ENCODE data around the gene CDC14B. TPM values are rescaled to one million over a fixed set of nuclear protein-coding genes. Genes with fewer than 3 reads are reported as not detected.

Gene CDC14B
- total RNA-seq, 4 donors from 2014 or later: 9.7 to 40.5 (median 20.6) TPM

DNA sequence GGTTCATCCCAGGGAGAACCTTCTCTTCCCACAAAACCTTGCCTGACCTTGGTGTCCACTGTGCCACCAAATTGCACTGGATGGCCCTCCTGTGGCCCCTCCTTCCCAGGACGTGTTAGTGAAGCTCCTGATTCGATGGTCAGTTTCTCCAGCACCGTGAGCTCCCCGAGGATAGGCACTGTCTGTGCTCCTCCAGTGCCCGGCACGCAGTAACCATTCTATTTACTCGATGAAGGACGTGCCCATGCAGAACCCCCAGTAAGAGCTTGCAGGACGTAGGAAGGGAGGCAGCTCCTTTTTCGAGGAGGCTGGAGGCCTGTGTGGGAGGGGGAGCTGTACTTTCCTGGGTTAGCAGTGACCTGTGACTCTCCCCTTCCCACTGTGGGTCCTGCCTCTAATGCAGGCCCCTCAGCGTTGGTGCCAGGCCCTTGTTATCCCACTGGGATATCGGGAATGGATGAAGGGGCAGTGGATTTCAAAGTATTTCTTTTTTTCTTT is 130.1 kb downstream of the CDC14B start:
- no peaks in the 10 kb centered on the region for H3K27me3 ChIP-seq
- no peaks in the 10 kb centered on the region for H3K4me1 ChIP-seq
- H3K36me3 ChIP-seq: no peaks in the 10 kb centered on the region
- DNase-seq: no peak
- H3K9me3 ChIP-seq: no peaks in the 10 kb centered on the region
- H3K27ac ChIP-seq: no peak overlapping the region
- intact Hi-C loops (cut with DNase I; ENCODE audit: low total_unique reads): no loop called here
- no peak overlapping the region for H3K4me3 ChIP-seq
- TF ChIP-seq POLR2A (IDR thresholded peaks at IDR 0.05): no peak
- TF ChIP-seq, protein P1, sequence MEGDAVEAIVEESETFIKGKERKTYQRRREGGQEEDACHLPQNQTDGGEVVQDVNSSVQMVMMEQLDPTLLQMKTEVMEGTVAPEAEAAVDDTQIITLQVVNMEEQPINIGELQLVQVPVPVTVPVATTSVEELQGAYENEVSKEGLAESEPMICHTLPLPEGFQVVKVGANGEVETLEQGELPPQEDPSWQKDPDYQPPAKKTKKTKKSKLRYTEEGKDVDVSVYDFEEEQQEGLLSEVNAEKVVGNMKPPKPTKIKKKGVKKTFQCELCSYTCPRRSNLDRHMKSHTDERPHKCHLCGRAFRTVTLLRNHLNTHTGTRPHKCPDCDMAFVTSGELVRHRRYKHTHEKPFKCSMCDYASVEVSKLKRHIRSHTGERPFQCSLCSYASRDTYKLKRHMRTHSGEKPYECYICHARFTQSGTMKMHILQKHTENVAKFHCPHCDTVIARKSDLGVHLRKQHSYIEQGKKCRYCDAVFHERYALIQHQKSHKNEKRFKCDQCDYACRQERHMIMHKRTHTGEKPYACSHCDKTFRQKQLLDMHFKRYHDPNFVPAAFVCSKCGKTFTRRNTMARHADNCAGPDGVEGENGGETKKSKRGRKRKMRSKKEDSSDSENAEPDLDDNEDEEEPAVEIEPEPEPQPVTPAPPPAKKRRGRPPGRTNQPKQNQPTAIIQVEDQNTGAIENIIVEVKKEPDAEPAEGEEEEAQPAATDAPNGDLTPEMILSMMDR (IDR thresholded peaks at IDR 0.05): no peak

DNA sequence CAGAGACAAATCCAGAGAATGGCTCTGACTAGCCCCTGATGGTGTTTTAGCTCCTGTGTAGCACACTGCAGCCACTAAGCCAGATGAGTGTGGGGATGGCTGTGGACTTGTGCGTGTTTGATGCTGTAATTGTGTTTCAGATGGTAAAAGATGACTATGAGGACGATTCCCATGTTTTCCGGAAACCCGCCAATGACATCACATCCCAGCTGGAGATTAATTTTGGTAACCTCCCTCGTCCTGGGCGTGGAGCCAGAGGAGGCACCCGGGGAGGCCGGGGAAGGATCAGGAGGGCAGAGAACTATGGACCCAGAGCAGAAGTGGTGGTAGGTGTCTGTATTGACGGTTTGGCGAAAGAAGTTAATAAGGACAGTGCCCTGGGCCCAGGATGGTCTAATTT is 131.7 kb downstream of the CDC14B start:
- no peaks in the 10 kb centered on the region for H3K36me3 ChIP-seq
- intact Hi-C loops (cut with DNase I; ENCODE audit: low total_unique reads): no loop called here
- no peak overlapping the region for H3K4me3 ChIP-seq
- DNase-seq: peak in 1 of 2 donors; percentile 41
- no peaks in the 10 kb centered on the region for H3K27me3 ChIP-seq
- no peaks in the 10 kb centered on the region for H3K4me1 ChIP-seq
- no peak overlapping the region for H3K27ac ChIP-seq
- H3K9me3 ChIP-seq: no peaks in the 10 kb centered on the region
- TF ChIP-seq, protein P1 (IDR thresholded peaks at IDR 0.05): no peak

DNA sequence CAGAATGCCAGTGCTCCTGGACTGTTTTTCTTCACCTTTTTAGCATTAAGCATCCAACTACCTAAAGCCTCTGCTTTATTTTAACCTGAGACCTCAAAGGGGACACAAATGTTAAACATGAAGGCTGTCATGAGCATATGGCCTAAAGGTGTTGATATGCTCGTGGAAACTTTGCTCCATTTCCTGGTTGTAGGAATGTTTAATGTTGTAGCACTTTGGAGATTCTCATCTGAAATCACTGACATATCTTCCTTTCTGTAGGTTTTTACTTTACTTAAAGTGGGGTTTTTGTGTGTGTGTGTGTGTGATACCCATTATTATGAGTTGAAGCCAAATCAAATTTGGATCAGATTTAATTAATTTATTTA is 132.6 kb downstream of the CDC14B start:
- Histone ChIP-seq H3K27me3 (no peaks in the 10 kb centered on the region), H3K27ac (peak overlapping the region; percentile 78), H3K4me3 (no peak overlapping the region), H3K9me3 (no peaks in the 10 kb centered on the region), H3K36me3 (no peaks in the 10 kb centered on the region), H3K4me1 (no peaks in the 10 kb centered on the region)
- no peak for TF ChIP-seq POLR2A (IDR thresholded peaks at IDR 0.05)
- TF ChIP-seq, protein P1 (IDR thresholded peaks at IDR 0.05): no peak
- DNase-seq: no peak
- intact Hi-C loops (cut with DNase I; ENCODE audit: low total_unique reads): no loop called here

DNA sequence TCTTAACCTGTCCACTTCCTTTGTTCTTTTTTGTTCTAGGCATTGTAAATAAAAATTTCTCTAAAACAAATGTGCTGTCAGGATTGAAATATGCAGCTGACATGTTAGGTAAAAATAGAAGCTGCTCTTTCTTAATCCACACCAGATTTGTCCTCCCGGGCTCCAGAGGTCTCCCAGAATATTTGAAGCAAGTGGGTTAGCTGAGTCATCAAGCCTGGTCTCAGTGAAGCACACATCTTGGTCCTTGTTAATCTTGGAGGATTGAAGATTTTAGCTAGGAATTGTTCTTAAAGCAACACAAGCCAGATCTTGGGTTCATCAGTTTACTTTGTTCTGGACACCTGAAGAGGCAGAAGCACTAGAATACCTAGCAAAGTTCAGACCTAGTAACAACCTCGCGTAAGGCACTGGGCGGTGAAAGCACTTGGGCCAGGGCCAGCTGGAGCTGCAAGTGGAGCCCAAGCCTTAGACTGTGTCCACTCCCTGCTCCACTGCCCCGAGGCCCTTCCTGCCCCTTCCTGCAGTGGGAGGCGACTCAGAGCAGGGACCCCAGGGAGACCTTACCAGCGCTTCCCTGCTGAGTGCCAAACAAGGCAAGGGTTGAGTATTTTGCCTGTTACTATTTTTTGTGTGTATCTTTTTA is 133.1 kb downstream of the CDC14B start:
- DNase-seq: peak; percentile 45 to 65
- intact Hi-C loops (cut with DNase I; ENCODE audit: low total_unique reads): no loop called here
- Histone ChIP-seq H3K9me3 (no peaks in the 10 kb centered on the region), H3K4me3 (no peak overlapping the region), H3K27me3 (no peaks in the 10 kb centered on the region), H3K4me1 (no peaks in the 10 kb centered on the region), H3K27ac (peak overlapping the region; percentile 78), H3K36me3 (no peaks in the 10 kb centered on the region)
- no peak for TF ChIP-seq POLR2A (IDR thresholded peaks at IDR 0.05)
- TF ChIP-seq, protein P1 (IDR thresholded peaks at IDR 0.05): no peak

DNA sequence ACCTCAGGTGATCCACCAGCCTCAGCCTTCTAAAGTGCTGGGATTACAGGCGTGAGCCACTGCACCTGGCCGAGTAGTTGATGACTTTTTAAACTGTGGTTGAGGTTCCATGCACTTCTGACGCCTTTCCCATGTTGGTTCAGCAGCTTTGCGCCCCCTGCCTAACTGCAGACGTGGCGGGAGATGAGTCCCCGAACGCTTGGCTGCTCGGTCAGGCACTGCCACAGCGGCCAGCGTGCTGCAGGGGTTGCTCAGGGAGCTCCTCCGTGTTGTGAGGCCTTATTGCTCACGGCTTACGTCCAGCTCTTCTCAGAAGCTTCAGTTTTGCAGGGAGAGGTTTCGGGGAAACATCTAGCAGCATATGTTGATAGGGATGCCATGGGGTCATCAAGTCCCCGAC is 134.4 kb downstream of the CDC14B start:
- peak overlapping the region; percentile 78 for H3K27ac ChIP-seq
- no peaks in the 10 kb centered on the region for H3K36me3 ChIP-seq
- no peaks in the 10 kb centered on the region for H3K27me3 ChIP-seq
- TF ChIP-seq POLR2A (IDR thresholded peaks at IDR 0.05): no peak
- TF ChIP-seq, protein P1 (IDR thresholded peaks at IDR 0.05): no peak
- H3K9me3 ChIP-seq: no peaks in the 10 kb centered on the region
- no peak overlapping the region for H3K4me3 ChIP-seq
- no peak for DNase-seq
- no peaks in the 10 kb centered on the region for H3K4me1 ChIP-seq
- intact Hi-C loops (cut with DNase I; ENCODE audit: low total_unique reads): no loop called here
